Breast epithelium (tissue), 4 donors: ENCODE measurements around the gene DCHS2. TPM values are rescaled to one million over a fixed set of nuclear protein-coding genes. Genes with fewer than 3 reads are reported as not detected.
"Not testable (repeated sequence)": the region's sequence is repeated elsewhere in the genome, so short reads cannot be mapped to it uniquely, and the experiment has no call there.

Source experiments
- DNase-seq, 2 donors: peaks; one replicate each; pipeline ENCODE4 v3.0.0-alpha.2; 2019; ENCODE audit warnings: low spot score in 2 of 2
- H3K27ac ChIP-seq, 2 donors: fragments of 200-600 bp; sonication (generic) in 1 of 2; one replicate each; pipeline ENCODE4 v1.5.1; 2016 to 2019; ENCODE audit warnings: mild to moderate bottlenecking in 1 of 2
- H3K27me3 ChIP-seq, 2 donors: fragments of 200-600 bp; sonication (generic) in 1 of 2; one replicate each; pipeline versions ENCODE4 v1.5.1 to v1.6.0; 2017 to 2019; ENCODE audit warnings: control low read depth in 1 of 2, mild to moderate bottlenecking in 1 of 2
- H3K36me3 ChIP-seq: fragments of 200-600 bp; one replicate; pipeline ENCODE4 v1.5.1; 2019
- H3K4me1 ChIP-seq, 2 donors: fragments of 200-600 bp; sonication (generic); one replicate each; pipeline ENCODE4 v1.5.1; 2016 to 2019; ENCODE audit warnings: control low read depth in 1 of 2
- H3K4me3 ChIP-seq, 3 donors: fragments of 200-600 bp; sonication (generic); 1 replicate in 2 of 3; 2 replicates in 1 of 3; pipeline ENCODE4 v1.5.1; 2016 to 2019; ENCODE audit warnings: mild to moderate bottlenecking in 3 of 3, moderate library complexity in 2 of 3
- H3K9me3 ChIP-seq, 2 donors: fragments of 200-600 bp; sonication (generic) in 1 of 2; one replicate each; pipeline ENCODE4 v1.5.1; 2016 to 2019; ENCODE audit warnings: control low read depth in 1 of 2
- POLR2A ChIP-seq: fragments of 450-650 bp; IDR thresholded peaks from one replicate; pipeline ENCODE4 v1.6.1; 2016; ENCODE audit warnings: antibody characterized with exemption, mild to moderate bottlenecking, moderate library complexity
- POLR2AphosphoS5 ChIP-seq, 3 donors: sonication (generic); formaldehyde crosslinking; IDR thresholded peaks; one replicate each; pipeline ENCODE4 v1.6.1; 2017; ENCODE audit warnings: antibody characterized with exemption in 3 of 3
- intact Hi-C: fragments of 100-400 bp; cut with DNase I; formaldehyde crosslinking; loops from one replicate; pipeline ENCODE4 v1.15.1; 2023; ENCODE audit warnings: low total_unique reads
- total RNA-seq, 3 donors: library from RNA; depleted of rRNA; stranded (reverse); fragments of >200 nt; gene quantifications; one replicate each; pipeline ENCODE4 v1.1.0, GENCODE V29; 2016
- TF ChIP-seq, protein P1 (sequence below), 3 donors: fragments of 450-650 bp; IDR thresholded peaks; one replicate each; pipeline ENCODE4 v1.5.1; 2016 to 2017; ENCODE audit warnings: antibody characterized with exemption in 3 of 3, mild to moderate bottlenecking in 3 of 3, moderate library complexity in 3 of 3

DCHS2 gene
- total RNA-seq, 3 donors from 2014 or later = 2.8 to 5.2 TPM; not detected in 1

DNA sequence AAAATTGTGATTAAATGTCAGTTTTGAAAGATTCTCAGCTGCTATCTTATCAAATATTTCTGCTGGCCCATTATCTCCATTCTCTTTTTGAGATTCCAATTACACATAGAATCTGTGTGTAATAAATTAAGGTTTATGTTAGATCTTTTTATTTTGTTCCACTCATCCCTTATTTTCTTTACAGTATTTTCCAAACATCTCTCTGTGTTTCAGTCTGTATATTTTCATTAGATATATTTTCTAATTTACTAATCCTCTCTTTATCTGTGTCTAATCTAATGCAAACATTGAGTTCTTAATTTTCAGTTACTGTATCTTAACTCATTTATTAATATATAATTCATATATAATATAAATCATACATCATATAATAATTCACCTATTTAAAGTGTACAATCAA lies 268.7 kb downstream of the DCHS2 start:
- intact Hi-C loops = no loop called here
- DNase-seq = no peak
- no peak overlapping the region for H3K27ac ChIP-seq
- H3K36me3 ChIP-seq = no peaks in the 10 kb centered on the region
- peaks cover 14 to 27% of the 10 kb centered on the region in 2 donors for H3K9me3 ChIP-seq
- H3K4me1 ChIP-seq = no peaks in the 10 kb centered on the region
- TF ChIP-seq POLR2A = no peak
- no peak for TF ChIP-seq POLR2AphosphoS5 (IDR thresholded peaks at IDR 0.05)
- TF ChIP-seq, protein P1, sequence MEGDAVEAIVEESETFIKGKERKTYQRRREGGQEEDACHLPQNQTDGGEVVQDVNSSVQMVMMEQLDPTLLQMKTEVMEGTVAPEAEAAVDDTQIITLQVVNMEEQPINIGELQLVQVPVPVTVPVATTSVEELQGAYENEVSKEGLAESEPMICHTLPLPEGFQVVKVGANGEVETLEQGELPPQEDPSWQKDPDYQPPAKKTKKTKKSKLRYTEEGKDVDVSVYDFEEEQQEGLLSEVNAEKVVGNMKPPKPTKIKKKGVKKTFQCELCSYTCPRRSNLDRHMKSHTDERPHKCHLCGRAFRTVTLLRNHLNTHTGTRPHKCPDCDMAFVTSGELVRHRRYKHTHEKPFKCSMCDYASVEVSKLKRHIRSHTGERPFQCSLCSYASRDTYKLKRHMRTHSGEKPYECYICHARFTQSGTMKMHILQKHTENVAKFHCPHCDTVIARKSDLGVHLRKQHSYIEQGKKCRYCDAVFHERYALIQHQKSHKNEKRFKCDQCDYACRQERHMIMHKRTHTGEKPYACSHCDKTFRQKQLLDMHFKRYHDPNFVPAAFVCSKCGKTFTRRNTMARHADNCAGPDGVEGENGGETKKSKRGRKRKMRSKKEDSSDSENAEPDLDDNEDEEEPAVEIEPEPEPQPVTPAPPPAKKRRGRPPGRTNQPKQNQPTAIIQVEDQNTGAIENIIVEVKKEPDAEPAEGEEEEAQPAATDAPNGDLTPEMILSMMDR (IDR thresholded peaks at IDR 0.05) = no peak
- H3K4me3 ChIP-seq = no peak overlapping the region
- H3K27me3 ChIP-seq = no peaks in the 10 kb centered on the region

DNA sequence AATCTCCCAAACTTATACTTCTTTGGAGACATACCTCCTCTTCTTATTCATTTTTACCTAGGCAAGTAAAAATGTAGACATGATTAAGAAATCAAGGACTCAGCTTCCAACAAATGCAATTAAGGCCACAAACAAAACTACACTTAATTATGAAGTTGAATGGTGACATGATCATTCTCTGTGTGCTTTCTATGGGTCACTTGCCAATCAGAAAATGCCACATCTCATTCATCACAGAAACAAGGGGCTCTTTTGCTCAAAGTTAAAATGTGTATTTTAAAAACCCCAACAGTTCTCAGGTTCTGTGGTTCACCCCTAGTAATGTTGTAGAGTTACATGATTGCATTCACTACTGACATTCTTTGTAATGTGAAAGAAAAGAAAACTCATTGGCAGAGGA lies 273.5 kb downstream of the DCHS2 start:
- Histone ChIP-seq H3K4me1 (no peaks in the 10 kb centered on the region), H3K36me3 (no peaks in the 10 kb centered on the region), H3K27me3 (no peaks in the 10 kb centered on the region), H3K4me3 (no peak overlapping the region), H3K27ac (no peak overlapping the region), H3K9me3 (peaks cover 11 to 14% of the 10 kb centered on the region in 2 donors)
- TF ChIP-seq, protein P1 (IDR thresholded peaks at IDR 0.05) = no peak
- TF ChIP-seq POLR2A (no peak), POLR2AphosphoS5 (IDR thresholded peaks at IDR 0.05) (no peak)
- intact Hi-C loops = no loop called here
- no peak for DNase-seq

DNA sequence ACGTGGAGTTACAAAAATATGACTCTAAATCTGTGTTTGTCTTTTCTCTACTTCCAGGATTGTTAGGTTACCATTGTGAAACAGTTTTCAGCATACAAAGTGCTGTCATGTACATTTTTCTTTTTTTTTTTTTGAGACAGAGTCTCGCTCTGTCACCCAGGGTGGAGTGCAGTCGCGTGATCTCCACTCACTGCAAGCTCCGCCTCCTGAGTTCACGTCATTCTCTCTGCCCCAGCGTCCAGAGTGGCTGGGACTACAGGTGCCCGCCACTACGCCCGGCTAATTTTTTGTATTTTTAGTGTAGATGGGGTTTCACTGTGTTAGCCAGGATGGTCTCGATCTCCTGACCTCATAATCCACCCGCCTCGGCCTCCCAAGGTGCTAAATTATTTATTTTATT lies 274.2 kb downstream of the DCHS2 start:
- H3K36me3 ChIP-seq, H3K27ac ChIP-seq, H3K9me3 ChIP-seq, H3K27me3 ChIP-seq, H3K4me3 ChIP-seq, intact Hi-C loops, H3K4me1 ChIP-seq, DNase-seq: not testable (repeated sequence)

DNA sequence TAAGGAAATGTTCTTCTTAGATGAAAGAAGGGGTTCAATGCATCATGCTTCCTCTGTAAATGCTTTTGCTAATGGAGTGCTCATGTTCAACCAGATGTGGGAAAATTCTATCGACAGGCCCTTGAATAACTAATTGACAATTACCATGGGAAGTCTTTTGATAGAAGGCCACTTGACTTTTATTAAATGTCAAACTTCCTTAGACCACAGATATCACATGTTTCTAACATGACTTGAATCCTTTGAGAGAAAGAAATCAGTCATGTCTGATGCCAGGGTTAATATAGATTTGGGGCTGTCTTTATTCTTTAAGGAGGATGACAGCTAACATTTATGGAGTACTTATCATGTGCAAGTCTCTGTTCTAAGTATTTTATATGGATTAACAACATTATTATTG lies 280.1 kb downstream of the DCHS2 start:
- Histone ChIP-seq H3K4me1 (no peaks in the 10 kb centered on the region), H3K36me3 (no peaks in the 10 kb centered on the region), H3K9me3 (no peaks in the 10 kb centered on the region), H3K27me3 (no peaks in the 10 kb centered on the region), H3K4me3 (no peak overlapping the region), H3K27ac (no peak overlapping the region)
- no peak for DNase-seq
- no peak for TF ChIP-seq POLR2A
- TF ChIP-seq, protein P1 (IDR thresholded peaks at IDR 0.05) = no peak
- TF ChIP-seq POLR2AphosphoS5 (IDR thresholded peaks at IDR 0.05) = no peak
- intact Hi-C loops = no loop called here

DNA sequence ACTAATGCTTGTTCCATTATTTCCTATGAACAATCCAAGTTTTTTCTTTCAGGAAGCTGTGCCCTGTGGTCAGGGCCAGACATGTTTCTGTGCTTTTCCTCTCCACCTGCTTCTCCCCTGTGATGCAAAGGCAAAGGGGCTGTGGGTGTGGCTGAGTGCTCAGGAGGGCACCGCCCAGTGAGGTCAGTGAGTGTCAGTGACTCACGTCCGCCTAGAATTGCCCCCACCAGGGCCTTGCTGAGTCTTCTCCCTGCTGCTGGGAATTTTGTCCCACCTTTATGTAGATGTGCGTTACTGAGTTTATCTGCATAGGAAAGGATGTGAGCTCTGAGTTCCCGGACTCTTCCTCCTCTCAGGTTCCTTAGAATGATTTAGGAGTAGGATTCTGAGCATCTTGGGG lies 283.2 kb downstream of the DCHS2 start:
- Histone ChIP-seq H3K4me1 (no peaks in the 10 kb centered on the region), H3K27ac (peak overlapping the region in 1 of 2 donors; percentile 5), H3K9me3 (no peaks in the 10 kb centered on the region), H3K27me3 (no peaks in the 10 kb centered on the region), H3K4me3 (no peak overlapping the region), H3K36me3 (no peaks in the 10 kb centered on the region)
- no peak for TF ChIP-seq POLR2AphosphoS5 (IDR thresholded peaks at IDR 0.05)
- no peak for DNase-seq
- intact Hi-C loops = no loop called here

DNA sequence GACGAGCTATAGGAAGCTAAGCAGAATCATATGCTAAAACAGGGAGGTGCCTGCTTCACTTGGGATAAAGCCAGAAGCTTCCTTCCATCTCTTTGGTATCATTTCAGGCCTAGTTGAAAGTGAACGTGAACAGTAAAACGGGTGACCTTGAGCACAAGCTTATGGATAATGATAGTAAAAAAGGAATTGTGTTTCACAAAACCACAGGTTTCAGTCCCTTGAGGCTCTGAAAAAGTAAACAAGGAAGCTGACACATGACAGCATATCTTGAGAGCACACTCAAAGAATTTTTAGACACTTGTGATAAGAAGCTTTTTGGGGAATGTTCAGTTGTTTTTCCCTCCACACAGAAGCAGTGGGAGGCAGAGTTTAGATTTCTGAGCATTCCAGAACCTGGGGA lies 286.1 kb downstream of the DCHS2 start:
- no peaks in the 10 kb centered on the region for H3K36me3 ChIP-seq
- no peaks in the 10 kb centered on the region for H3K27me3 ChIP-seq
- no peak overlapping the region for H3K4me3 ChIP-seq
- TF ChIP-seq, protein P1 (IDR thresholded peaks at IDR 0.05) = no peak
- no peak for TF ChIP-seq POLR2AphosphoS5 (IDR thresholded peaks at IDR 0.05)
- TF ChIP-seq POLR2A = no peak
- DNase-seq = no peak
- H3K9me3 ChIP-seq = no peaks in the 10 kb centered on the region
- H3K4me1 ChIP-seq = no peaks in the 10 kb centered on the region
- H3K27ac ChIP-seq = no peak overlapping the region
- intact Hi-C loops = no loop called here
